ENCODE data around the gene SETD1A.
A peak's percentile ranks its signal among the peaks of the same experiment; 100 is the strongest.

Gene SETD1A

DNA sequence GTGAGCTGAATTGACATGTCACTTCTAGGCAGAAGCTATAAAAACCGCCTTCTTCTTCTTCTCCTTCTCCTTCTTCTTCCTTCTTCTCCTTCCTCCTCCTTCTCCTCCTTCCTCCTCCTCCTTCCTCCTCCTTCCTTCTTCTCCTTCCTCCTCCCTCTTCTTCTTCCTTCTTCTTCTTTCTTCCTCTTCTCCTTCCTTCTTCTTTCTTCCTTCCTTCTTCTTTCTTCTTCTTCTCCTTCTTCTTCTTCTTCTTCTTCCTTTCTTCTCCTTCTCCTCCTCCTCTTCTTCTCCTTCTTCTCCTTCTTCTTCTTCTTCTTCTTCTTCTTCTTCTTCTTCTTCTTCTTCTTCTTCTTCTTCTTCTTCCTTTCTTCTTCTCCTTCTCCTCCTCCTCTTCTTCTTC, 38.9 kb upstream of the SETD1A start:
- no peaks in the 10 kb centered on the region for H3K27me3 ChIP-seq (ENCODE audit: insufficient read depth, low read length)
- H2BK12ac ChIP-seq (ENCODE audit: low read length): no peak overlapping the region
- no peak overlapping the region for H4K91ac ChIP-seq (ENCODE audit: low read depth, low read length)
- H3K27ac ChIP-seq (ENCODE audit: low read depth, low read length): no peak overlapping the region
- H2AK5ac ChIP-seq (ENCODE audit: low read length): no peak overlapping the region
- no peak overlapping the region for H3K14ac ChIP-seq (ENCODE audit: low read length)
- peaks cover 2% of the 10 kb centered on the region for H3K9me3 ChIP-seq (ENCODE audit: insufficient read depth, low read depth, low read length)
- H2BK5ac ChIP-seq (ENCODE audit: low read depth, low read length, poor library complexity): no peak overlapping the region
- no peak overlapping the region for H3K4me2 ChIP-seq (ENCODE audit: low read length)
- H2BK120ac ChIP-seq (ENCODE audit: insufficient read depth, low read length, poor library complexity): no peak overlapping the region
- H4K8ac ChIP-seq (ENCODE audit: low read depth, low read length): no peak overlapping the region
- H3K18ac ChIP-seq (ENCODE audit: low read length): no peak overlapping the region
- DNase-seq: no peak
- H3K9ac ChIP-seq (ENCODE audit: low read length): no peak overlapping the region
- H3K79me2 ChIP-seq (ENCODE audit: control insufficient read depth, insufficient read depth, low read length, poor library complexity): peaks cover 5% of the 10 kb centered on the region
- no peaks in the 10 kb centered on the region for H3K36me3 ChIP-seq (ENCODE audit: control insufficient read depth in 1 of 2, insufficient read depth in 2 of 2, low read length in 2 of 2)
- H2AFZ ChIP-seq (ENCODE audit: insufficient read depth, low read length, poor library complexity): no peak overlapping the region
- WGBS (ENCODE audit: extremely low coverage, insufficient coverage, insufficient read length): no CpG with 5 or more reads among the region's 1 CpG
- H3K4ac ChIP-seq (ENCODE audit: low read depth, low read length): no peak overlapping the region
- H3K4me3 ChIP-seq (ENCODE audit: low read depth, low read length): no peak overlapping the region
- H3K4me1 ChIP-seq (ENCODE audit: control insufficient read depth in 1 of 2, insufficient read depth in 2 of 2, low read length in 2 of 2): peaks cover 0 to 1% of the 10 kb centered on the region in 2 experiments
- H3K23ac ChIP-seq (ENCODE audit: low read length): no peak overlapping the region
- no peak overlapping the region for H4K12ac ChIP-seq (ENCODE audit: low read depth, low read length)
- peaks cover 12% of the 10 kb centered on the region for H3K79me1 ChIP-seq (ENCODE audit: low read length)

- H3K18ac ChIP-seq (ENCODE audit: low read length): no peak overlapping the region
- no peak overlapping the region for H3K9ac ChIP-seq (ENCODE audit: low read length)
- no peak overlapping the region for H2BK120ac ChIP-seq (ENCODE audit: insufficient read depth, low read length, poor library complexity)
- no peak overlapping the region for H3K4me3 ChIP-seq (ENCODE audit: low read depth, low read length)
- no peak overlapping the region for H4K12ac ChIP-seq (ENCODE audit: low read depth, low read length)
- H4K8ac ChIP-seq (ENCODE audit: low read depth, low read length): no peak overlapping the region
- H3K9me3 ChIP-seq (ENCODE audit: insufficient read depth, low read depth, low read length): no peaks in the 10 kb centered on the region
- H3K14ac ChIP-seq (ENCODE audit: low read length): no peak overlapping the region
- H2BK12ac ChIP-seq (ENCODE audit: low read length): no peak overlapping the region
- no peak overlapping the region for H3K4ac ChIP-seq (ENCODE audit: low read depth, low read length)
- no peak overlapping the region for H2AFZ ChIP-seq (ENCODE audit: insufficient read depth, low read length, poor library complexity)
- no peak overlapping the region for H2BK5ac ChIP-seq (ENCODE audit: low read depth, low read length, poor library complexity)
- WGBS (ENCODE audit: extremely low coverage, insufficient coverage, insufficient read length): no CpG with 5 or more reads among the region's 2 CpGs
- no peak overlapping the region for H2AK5ac ChIP-seq (ENCODE audit: low read length)
- H3K4me2 ChIP-seq (ENCODE audit: low read length): no peak overlapping the region
- H3K36me3 ChIP-seq (ENCODE audit: control insufficient read depth in 1 of 2, insufficient read depth in 2 of 2, low read length in 2 of 2): peaks cover 5 to 6% of the 10 kb centered on the region in 2 experiments
- peaks cover 9% of the 10 kb centered on the region for H3K79me2 ChIP-seq (ENCODE audit: control insufficient read depth, insufficient read depth, low read length, poor library complexity)
- no peak overlapping the region for H3K27ac ChIP-seq (ENCODE audit: low read depth, low read length)
- H3K27me3 ChIP-seq (ENCODE audit: insufficient read depth, low read length): no peaks in the 10 kb centered on the region
- no peak overlapping the region for H3K23ac ChIP-seq (ENCODE audit: low read length)
- DNase-seq: no peak
- H3K79me1 ChIP-seq (ENCODE audit: low read length): peaks cover 17% of the 10 kb centered on the region
- H3K4me1 ChIP-seq (ENCODE audit: control insufficient read depth in 1 of 2, insufficient read depth in 2 of 2, low read length in 2 of 2): peaks cover 4 to 6% of the 10 kb centered on the region in 2 experiments
- H4K91ac ChIP-seq (ENCODE audit: low read depth, low read length): no peak overlapping the region
These were observed 36.7 kb upstream of the SETD1A start for GRCh38 chr16:30920891-30921290.

- H3K4me1 ChIP-seq (ENCODE audit: control insufficient read depth in 1 of 2, insufficient read depth in 2 of 2, low read length in 2 of 2): peaks cover 4 to 5% of the 10 kb centered on the region in 2 experiments
- no peak for DNase-seq
- no peak overlapping the region for H3K18ac ChIP-seq (ENCODE audit: low read length)
- peaks cover 17% of the 10 kb centered on the region for H3K79me1 ChIP-seq (ENCODE audit: low read length)
- H2BK12ac ChIP-seq (ENCODE audit: low read length): no peak overlapping the region
- no peaks in the 10 kb centered on the region for H3K9me3 ChIP-seq (ENCODE audit: insufficient read depth, low read depth, low read length)
- H3K23ac ChIP-seq (ENCODE audit: low read length): no peak overlapping the region
- H3K27me3 ChIP-seq (ENCODE audit: insufficient read depth, low read length): no peaks in the 10 kb centered on the region
- no peak overlapping the region for H3K14ac ChIP-seq (ENCODE audit: low read length)
- peak overlapping the region; percentile 83 for H3K4me2 ChIP-seq (ENCODE audit: low read length)
- WGBS (ENCODE audit: extremely low coverage, insufficient coverage, insufficient read length): no CpG with 5 or more reads among the region's 6 CpGs
- peaks cover 9% of the 10 kb centered on the region for H3K79me2 ChIP-seq (ENCODE audit: control insufficient read depth, insufficient read depth, low read length, poor library complexity)
- no peak overlapping the region for H2BK120ac ChIP-seq (ENCODE audit: insufficient read depth, low read length, poor library complexity)
- no peak overlapping the region for H3K27ac ChIP-seq (ENCODE audit: low read depth, low read length)
- H4K8ac ChIP-seq (ENCODE audit: low read depth, low read length): no peak overlapping the region
- no peak overlapping the region for H4K91ac ChIP-seq (ENCODE audit: low read depth, low read length)
- H4K12ac ChIP-seq (ENCODE audit: low read depth, low read length): no peak overlapping the region
- H2AFZ ChIP-seq (ENCODE audit: insufficient read depth, low read length, poor library complexity): no peak overlapping the region
- no peak overlapping the region for H3K4me3 ChIP-seq (ENCODE audit: low read depth, low read length)
- H3K36me3 ChIP-seq (ENCODE audit: control insufficient read depth in 1 of 2, insufficient read depth in 2 of 2, low read length in 2 of 2): peaks cover 8 to 10% of the 10 kb centered on the region in 2 experiments
- no peak overlapping the region for H2BK5ac ChIP-seq (ENCODE audit: low read depth, low read length, poor library complexity)
- H3K4ac ChIP-seq (ENCODE audit: low read depth, low read length): no peak overlapping the region
- no peak overlapping the region for H2AK5ac ChIP-seq (ENCODE audit: low read length)
- H3K9ac ChIP-seq (ENCODE audit: low read length): no peak overlapping the region
These were observed 36.2 kb upstream of the SETD1A start for GRCh38 chr16:30921459-30921747.

DNA sequence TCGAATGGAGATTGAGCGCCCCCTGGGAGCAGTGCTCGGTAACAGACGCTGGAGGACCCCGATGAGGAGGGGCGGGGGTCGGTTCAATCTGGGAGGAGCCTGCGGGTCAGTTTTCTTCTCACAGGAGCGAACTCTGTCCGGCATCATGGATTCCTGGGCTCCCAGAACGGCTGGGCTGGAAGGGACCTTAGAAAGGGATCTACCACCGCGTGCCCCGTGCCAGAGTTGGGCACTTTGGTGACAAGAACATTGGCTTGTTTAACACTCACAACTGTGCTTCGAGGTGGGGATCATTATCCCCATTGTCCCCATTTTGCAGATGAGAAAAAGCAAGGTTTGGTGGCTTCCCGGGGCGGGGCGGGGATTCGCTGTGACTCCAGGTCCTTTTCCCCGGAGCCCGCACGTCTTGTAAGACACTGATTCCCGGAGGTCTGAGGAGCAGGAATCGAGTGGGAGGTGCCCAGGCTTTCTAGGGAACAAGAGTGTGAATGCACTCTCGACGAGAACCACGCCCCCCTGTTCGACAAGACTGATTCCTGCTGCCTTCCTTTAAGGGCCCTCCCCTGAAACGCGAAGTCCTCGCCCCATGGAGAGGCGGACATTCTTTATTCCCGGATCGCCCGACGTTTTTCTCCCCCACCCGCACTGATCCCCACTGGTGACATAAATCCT, 35.7 kb upstream of the SETD1A start:
- H3K23ac ChIP-seq (ENCODE audit: low read length): no peak overlapping the region
- peak overlapping the region; percentile 87 for H3K14ac ChIP-seq (ENCODE audit: low read length)
- H3K79me2 ChIP-seq (ENCODE audit: control insufficient read depth, insufficient read depth, low read length, poor library complexity): peaks cover 9% of the 10 kb centered on the region
- peaks cover 4 to 5% of the 10 kb centered on the region in 2 experiments for H3K4me1 ChIP-seq (ENCODE audit: control insufficient read depth in 1 of 2, insufficient read depth in 2 of 2, low read length in 2 of 2)
- WGBS (ENCODE audit: extremely low coverage, insufficient coverage, insufficient read length): no CpG with 5 or more reads among the region's 37 CpGs
- peak overlapping the region; percentile 75 for H3K27ac ChIP-seq (ENCODE audit: low read depth, low read length)
- peaks cover 17% of the 10 kb centered on the region for H3K79me1 ChIP-seq (ENCODE audit: low read length)
- H4K12ac ChIP-seq (ENCODE audit: low read depth, low read length): peak overlapping the region; percentile 94
- peak overlapping the region; percentile 65 for H2BK5ac ChIP-seq (ENCODE audit: low read depth, low read length, poor library complexity)
- peak overlapping the region; percentile 87 for H4K8ac ChIP-seq (ENCODE audit: low read depth, low read length)
- DNase-seq: peak; percentile 95 to 97
- peak overlapping the region; percentile 64 for H2BK120ac ChIP-seq (ENCODE audit: insufficient read depth, low read length, poor library complexity)
- H2BK12ac ChIP-seq (ENCODE audit: low read length): no peak overlapping the region
- H4K91ac ChIP-seq (ENCODE audit: low read depth, low read length): peak overlapping the region; percentile 88
- H3K4ac ChIP-seq (ENCODE audit: low read depth, low read length): peak overlapping the region; percentile 77
- H3K18ac ChIP-seq (ENCODE audit: low read length): peak overlapping the region; percentile 92
- H3K4me3 ChIP-seq (ENCODE audit: low read depth, low read length): peak overlapping the region; percentile 75
- H3K9ac ChIP-seq (ENCODE audit: low read length): peak overlapping the region; percentile 69
- H3K36me3 ChIP-seq (ENCODE audit: control insufficient read depth in 1 of 2, insufficient read depth in 2 of 2, low read length in 2 of 2): peaks cover 12 to 15% of the 10 kb centered on the region in 2 experiments
- no peaks in the 10 kb centered on the region for H3K27me3 ChIP-seq (ENCODE audit: insufficient read depth, low read length)
- no peaks in the 10 kb centered on the region for H3K9me3 ChIP-seq (ENCODE audit: insufficient read depth, low read depth, low read length)
- H2AK5ac ChIP-seq (ENCODE audit: low read length): peak overlapping the region; percentile 52
- H2AFZ ChIP-seq (ENCODE audit: insufficient read depth, low read length, poor library complexity): peak overlapping the region; percentile 67
- H3K4me2 ChIP-seq (ENCODE audit: low read length): peak overlapping the region; percentile 83
